Kidney capillary endothelial cell (primary cell): ENCODE data around the gene TPD52L2.

Experiments
- DNase-seq: peaks from one replicate; pipeline ENCODE4 v3.0.0-alpha.2; 2018; ENCODE audit warnings: low spot score

TPD52L2 gene

GRCh38 chr20:63932606-63933160, 67.6 kb downstream of the TPD52L2 start:
- no peak for DNase-seq

DNA sequence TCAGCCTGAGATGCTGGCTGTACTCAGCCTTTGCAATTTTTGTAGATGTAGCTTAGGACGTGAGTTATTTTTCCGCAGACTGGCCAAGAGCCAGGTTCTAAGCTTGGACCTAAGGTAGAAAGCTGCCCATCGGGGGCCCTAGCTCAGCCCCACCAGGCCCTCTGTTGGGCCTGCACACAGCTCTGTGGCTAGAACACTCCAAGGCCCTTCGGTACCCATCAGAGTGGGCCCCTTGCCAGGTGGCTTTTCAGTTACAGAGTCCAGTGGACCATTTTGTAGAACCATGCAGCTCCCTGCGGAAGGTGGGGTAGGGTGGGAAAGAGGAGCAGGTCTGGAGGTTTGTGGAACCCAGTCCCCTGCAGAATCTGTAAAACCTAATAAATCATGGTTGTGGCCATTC, 68.6 kb downstream of the TPD52L2 start:
- DNase-seq = no peak

GRCh38 chr20:63934271-63935068, 69.4 kb downstream of the TPD52L2 start:
- DNase-seq = no peak

GRCh38 chr20:63935447-63935846, 70.4 kb downstream of the TPD52L2 start:
- no peak for DNase-seq

- DNase-seq = no peak
Observed at GRCh38 chr20:63937596-63937995, 72.5 kb downstream of the TPD52L2 start.

DNA sequence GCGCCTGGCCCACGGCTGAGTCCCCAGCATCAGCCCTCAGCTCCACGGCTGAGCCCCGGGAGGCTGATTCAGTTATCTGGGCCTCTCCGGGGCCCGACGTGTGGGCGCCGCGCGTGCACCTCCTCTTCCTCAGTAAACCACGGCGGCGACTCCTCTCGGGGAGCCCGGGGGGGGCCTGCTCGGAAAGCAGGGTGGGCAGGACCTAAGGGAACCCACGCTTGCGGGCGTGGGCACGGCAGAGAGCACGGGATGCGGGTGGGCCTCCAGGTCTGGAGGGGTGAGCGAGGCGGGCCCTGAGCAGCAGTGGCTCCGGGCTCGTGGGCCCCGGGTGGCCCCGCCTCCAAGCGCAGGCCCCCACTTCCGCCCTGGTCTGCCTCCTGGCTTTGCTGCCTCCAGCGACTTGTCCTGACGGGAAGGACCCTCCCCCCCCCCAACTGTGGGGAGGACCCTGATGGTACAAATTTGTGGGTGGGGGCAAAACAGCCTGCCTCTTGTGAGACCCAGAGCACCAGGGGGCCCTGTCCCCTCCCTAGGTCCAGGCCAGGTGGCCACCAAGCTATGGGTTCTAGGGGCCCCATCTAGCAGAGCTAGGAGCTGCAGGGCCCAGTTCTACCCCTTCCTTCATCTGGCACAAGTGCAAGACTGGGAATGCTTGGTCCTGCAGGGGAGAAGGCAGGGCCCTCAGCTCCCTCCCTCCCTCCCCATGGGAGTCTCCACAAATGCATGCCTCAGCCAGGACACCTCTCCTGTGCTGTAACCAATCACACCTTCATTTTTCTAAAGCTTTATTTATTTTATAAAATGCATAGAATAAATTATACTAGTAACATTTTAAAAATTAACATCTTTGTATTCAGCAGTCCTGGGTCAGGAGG, 74.2 kb downstream of the TPD52L2 start:
- no peak for DNase-seq

- no peak for DNase-seq
Observed at GRCh38 chr20:63940071-63940471, 75.0 kb downstream of the TPD52L2 start.

- no peak for DNase-seq
Observed at GRCh38 chr20:63940472-63941266, 75.6 kb downstream of the TPD52L2 start.
